Measurements from ENCODE around the gene ITGAV.
"Not testable (repeated sequence)": the region's sequence is repeated elsewhere in the genome, so short reads cannot be mapped to it uniquely, and the experiment has no call there.

Gene ITGAV

DNA sequence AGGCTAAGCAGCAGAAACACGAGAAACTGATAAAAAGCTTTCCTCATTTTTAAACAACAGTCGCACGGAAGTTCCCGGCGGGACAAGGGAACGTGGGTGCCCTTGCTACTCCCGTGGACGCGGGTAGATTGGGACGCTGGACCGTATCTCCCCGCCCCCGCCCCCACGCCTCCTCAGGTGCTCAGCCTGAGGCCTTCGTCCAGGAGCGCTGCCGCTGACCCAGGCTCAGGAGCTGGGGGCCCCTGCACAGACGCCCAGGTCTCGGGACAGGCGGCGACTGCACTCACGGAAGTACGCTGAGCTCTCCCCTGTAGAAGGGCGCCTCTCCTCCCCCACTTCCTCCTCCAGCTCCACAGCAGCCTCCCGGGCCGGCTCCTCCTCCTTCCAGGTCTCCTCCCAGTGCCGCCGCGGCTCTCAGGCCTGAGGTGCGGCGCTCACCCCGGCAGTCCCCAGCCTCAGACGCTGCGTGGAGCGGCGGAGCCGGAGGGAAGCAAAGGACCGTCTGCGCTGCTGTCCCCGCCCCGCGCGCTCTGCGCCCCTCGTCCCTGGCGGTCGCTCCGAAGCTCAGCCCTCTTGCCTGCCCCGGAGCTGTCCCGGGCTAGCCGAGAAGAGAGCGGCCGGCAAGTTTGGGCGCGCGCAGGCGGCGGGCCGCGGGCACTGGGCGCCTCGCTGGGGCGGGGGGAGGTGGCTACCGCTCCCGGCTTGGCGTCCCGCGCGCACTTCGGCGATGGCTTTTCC is at the start of gene ITGAV:
Gene ITGAV (plus strand): TSS at position 445 of the 738 bp plus-strand sequence. CDS start 283 bp downstream, at position 728.
- peak; percentile 85 for DNase-seq

DNA sequence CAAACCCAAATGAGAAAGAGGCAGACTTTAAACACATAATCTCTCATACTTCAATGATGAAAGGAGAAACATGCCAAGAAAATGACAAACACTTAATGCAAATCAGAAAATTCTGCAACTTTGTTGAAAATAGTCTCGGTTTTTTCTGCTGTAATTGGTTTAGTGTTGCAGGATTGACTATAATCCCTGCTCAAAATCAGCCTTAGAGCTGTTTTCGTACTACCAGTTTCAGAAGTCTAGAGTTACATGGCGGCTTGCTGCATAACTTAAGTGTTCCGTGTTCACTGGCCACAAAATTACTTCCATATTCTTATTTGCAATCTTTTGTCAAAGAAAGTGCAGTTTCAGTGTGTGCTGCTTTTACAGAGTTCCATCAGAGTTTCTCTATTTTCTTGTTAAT is 48.9 kb upstream of the ITGAV start:
- DNase-seq: no peak

DNA sequence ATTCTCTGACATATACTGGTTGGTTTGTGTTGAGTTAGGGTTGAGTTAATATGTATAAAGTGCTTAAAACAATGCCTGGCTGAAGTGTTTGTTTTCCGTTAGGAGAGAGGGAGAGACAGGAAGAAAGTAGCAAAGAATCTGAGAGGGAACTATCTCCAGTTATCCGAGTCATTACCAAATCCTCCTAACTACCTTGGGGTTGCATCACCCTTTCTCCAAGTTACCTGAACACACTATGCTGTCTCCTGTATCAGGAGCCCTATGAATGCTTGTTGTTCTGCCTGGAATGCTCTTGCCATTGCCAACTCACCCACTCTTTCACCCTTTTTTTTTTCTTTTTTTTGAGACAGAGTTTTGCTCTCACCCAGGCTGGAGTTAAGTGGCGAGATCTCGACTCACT is 47.9 kb upstream of the ITGAV start:
- no peak for DNase-seq

DNA sequence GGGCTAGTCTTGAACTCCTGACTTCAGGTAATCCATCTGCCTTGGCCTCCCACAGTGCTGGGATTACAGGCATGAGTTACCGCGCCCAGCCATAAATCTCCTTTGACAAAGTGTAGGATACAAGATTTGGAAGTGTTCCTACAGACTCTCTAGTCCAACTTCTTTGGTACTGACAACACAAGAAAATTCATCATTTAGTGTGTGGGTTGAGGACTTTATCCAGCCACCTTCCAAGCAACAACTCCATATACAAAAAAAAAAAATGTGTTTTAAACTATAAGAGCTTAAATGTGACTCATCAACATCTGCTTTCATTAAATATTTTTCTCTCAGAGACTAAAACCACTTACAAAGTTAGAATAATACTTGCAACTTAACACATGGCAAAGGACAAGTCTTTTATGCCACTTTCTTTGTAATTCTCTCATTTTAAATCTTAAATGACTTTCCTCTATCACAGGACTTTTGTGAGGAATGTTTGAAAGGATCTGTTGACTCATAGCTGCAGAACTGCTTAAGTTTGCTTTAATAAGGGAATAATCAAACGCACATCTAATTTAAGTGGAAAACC is 46.2 kb upstream of the ITGAV start:
- DNase-seq: no peak

DNA sequence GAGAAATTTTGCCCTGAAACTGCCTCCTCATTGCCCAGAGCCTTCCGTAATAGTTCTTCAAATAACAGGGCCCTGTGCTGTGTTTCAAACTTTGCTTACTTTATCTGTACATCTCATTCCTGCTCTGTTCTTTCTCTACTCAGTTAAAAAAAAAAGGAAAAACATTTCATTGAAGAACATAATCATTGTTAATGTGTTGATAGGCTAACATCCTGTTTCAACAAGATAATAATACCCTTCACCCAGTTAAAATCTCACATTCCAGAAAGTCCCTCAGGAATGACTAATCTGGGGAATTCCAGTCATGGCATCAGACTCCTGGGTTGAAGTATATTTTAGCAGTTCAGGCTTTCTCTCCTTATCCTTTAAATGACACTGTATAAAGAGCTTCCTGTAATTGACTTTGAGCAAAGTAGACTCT is 45.6 kb upstream of the ITGAV start:
- no peak for DNase-seq

DNA sequence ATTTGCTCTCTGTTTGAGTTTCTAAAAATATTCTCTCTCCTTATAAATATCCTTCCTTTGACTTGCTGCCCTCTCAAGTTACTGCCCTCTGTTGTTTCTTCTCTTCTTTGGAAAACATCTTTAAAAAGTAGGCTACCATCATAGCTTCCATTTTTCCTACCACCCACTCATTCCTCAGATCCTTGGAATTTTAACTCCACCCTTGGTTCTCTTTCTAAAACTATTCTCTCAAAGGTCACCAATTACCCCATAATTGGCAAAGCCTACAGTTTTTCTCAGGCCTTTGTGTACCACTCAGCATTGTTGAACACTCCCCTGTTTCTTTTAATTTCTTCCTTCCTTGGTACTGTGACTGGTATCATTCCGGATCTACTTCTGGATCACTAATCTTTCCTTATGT is 43.0 kb upstream of the ITGAV start:
- DNase-seq: no peak

DNA sequence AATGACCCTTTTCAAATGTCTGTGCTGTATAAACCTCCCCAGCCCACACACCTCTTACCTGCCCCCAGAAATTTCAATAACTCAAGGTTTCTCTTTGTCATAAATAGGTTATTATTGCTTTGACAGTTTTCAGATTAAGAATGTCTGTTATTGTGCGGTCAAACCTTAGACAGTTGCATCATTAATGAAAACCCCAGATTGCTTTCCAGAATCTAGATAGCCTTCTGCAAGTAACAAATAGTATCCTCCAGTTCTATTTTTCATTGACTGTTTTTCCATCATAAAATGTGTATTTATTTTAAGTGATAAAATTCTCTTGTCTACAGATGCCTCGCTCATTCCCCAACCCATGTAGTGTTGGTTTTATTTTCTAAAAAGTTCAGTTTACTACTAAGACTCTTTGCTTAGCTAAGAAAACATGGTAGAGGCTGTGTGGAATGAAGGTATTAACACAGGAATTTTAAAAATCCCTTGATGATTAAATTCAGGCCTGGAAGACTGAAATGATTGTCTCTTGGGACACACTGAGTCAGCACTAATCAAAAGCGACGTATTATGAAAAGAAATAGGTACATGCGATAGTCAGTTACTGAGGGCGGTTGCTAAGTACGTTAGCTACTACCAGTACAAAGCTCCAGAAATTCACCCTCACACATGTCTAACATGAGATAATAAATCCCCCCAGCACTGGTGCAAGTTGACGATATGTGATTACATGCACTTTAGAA is 38.4 kb upstream of the ITGAV start:
- no peak for DNase-seq

DNA sequence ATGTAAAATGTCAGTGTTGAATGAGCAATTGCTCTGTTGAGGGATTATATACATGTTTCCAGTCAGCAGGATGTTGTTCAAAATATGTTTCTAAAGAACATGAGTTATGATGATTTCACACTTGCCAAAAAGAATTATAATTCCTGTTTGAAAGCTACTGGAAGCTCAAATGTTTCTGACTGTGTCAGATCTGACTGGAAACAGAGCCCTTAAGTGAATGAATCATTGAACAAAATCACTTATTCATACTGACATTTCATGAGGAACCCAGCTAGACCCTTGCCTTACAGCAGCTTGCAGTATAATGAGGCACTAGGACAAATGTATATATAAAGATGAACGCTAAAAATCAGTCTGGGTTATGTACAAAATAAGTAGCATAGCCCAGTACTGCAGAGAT is 35.4 kb upstream of the ITGAV start:
- DNase-seq: no peak

DNA sequence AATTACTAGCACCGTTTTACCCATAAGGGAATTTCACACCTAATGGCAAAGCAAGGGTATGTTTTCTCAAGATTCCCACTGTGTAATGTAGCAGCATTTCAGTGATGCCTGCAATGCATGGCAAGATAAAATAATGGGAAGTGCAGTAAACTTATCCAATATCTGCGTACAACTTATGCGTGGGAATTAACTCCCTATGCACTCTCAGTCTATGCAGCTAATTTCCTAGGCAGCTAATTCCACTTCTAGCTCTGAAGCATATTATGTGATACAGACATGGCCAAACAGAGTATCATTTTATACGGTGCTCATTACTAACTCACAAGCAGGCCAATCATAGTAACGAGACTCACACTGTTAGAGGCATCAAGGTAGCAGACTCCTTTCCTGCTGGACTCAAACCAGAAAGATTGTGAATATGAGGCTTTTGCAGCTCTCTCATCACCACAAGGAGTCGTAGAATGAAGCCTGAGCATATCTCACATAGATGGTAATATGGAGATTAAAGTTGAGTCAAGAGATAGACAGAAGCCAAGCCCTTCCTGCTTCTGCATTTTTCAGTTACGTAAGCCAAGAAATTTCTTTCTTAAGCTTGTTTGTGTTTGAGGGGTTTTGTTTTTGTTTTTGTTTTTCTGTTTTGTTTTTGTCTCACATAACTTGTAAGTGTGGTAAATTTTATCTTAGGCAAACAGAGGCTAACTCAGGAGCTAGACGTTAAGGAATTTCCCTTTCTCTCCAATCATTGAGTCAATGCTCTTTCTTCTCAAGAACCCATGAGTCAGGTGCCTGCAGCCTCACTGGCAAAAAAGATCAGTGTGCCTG is 34.8 kb upstream of the ITGAV start:
- no peak for DNase-seq

DNA sequence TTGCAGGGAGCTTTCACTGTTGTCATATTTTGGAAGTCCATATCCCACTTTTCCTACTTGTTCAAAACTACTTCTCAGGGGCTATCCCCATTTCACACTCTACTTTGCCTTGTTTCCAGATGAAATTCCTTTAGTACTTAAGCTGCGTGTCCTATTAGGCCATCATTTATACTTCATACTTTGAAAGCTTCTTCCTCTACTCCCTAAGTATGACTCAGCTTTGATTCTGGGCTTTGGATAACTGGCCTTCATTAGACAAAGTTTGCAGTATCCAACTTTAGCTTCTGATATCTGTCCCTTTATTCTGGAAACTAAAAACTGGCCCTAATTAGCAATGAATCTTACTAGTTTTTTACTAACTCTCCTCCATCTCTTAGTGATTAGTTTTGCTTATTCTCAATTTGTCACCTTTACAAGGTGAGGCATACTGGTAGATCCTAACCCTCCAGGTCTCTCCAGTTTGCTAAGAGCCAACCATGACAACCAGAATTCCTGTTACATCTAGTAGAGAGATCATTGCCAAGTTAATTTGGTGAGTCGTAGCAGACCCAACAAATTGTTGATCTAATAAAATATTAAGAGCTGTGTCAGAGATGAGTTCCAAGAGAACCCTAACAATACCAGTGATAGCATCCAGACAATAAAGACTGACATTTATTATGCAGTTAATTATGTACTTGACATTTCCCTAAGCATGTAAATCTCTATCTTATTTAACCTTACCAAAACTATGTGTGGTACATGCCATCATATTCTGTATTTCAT is 31.2 kb upstream of the ITGAV start:
- no peak for DNase-seq

DNA sequence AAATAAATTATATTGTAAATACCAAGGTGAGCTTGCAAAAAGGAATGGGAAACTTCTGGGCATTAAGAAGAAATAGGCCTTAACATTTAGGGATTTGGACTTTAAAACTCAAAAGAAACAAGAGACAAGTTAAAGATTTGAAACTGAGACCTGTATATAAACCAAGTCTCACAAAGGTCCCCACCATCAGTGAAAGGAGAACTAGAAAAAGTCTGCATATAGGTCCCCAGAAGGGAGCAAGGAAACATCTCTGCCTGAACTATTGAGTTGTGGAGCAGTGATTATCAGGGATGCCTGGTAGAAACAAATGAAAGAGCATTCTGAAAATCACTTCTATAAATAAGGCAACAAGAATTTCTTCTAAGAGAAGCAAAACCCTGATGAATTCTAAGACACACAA is 30.5 kb upstream of the ITGAV start:
- DNase-seq: no peak

DNA sequence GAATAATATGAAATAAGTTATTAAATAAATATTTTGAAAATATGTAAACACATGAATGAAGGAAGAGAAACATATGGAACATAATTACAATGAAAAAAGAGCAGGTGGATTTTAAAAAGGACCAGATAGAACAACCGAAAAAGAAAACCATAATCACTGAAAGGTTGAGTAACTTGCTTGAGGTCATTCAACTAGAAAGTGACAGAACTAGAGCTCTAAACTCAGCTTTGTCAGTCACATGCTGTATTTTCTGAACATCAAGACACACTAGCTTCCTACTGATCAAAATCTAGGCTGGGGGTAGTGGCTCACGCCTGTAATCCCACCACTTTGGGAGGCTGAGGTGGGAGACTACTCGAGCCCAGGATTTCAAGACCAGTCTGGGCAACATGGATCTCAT is 30.0 kb upstream of the ITGAV start:
- no peak for DNase-seq

DNA sequence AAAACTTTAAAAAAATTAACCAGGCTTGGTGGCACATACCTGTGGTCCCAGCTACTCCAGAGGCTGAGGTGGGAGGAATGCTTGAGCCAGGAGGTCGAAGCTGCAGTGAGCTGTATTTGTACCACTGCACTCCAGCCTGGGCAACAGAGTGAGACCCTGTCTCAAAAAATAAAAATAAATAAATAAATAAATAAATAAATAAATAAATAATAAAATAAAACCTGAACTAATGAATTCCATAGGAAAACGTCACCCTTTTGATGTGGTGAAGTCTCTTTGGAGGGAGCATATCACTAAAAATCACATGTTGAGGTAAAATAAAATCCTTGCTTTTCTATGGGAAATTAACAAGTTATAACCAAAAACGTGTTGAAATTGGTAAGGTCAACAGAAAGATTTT is 29.6 kb upstream of the ITGAV start:
- no peak for DNase-seq

DNA sequence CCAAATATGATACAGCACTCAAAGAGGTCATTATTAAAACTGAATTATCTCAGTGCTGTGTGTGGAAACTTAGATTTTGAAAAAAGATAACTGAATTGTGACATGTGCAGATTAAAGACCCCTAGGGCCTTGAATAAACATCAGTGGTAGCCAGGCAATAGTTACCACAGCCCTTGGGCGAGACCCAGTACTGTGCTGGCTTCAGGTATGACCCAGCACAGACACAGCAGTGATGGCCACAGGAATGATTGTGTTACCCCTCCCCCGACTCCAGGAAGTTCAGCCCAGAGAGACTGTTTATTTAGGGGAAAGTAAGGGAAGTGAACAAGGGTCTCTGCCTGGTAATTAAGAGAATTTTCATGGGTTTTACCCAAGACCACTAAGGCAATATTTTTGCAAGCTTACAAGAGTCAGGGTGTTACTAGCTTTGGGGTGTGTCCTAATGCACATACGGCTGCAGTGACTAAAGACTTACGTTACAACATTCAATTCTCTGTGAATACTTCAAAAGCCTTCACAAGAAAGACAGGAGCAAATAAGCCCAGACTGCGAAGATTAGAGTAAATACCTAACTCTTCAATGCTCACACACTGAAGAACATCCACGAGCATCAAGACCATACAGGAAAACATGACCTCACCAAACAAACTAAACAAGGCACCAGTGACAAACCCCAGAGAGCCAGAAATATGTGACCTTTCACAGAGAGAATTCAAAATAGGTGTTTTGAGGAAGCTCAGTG is 28.2 kb upstream of the ITGAV start:
- DNase-seq: no peak

DNA sequence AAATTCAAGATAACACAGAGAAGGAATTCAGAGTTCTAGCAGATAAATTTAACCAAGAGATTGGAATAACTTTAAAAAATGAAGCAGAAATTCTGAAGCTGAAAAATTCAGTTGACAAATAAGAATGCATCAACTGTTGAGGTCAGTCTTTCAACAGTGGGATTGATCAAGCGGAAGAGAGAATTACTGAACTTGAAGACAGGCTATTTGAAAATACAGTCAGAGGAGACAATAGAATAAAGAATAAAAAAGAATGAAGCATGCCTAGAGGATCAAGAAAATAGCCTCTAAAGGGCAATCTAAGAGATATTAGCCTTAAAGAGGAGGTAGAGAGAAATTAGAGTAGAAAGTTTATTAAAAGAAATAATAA is 27.7 kb upstream of the ITGAV start:
- no peak for DNase-seq

DNA sequence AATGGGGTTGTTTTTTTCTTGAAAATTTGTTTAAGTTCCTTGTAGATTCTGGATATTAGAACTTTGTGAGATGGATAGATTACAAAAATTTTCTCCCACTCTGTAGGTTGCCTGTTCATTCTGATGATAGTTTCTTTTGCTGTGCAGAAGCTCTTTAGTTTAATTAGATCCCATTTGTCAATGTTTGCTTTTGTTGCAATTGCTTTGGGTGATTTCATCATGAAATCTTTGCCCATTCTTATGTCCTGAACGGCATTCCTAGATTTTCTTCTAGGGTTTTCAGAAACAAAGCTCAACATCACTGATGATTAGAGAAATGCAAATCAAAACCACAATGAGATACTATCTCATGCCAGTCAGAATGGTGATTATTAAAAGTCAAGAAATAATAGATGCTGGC is 21.3 kb upstream of the ITGAV start:
- DNase-seq: not testable (repeated sequence)

DNA sequence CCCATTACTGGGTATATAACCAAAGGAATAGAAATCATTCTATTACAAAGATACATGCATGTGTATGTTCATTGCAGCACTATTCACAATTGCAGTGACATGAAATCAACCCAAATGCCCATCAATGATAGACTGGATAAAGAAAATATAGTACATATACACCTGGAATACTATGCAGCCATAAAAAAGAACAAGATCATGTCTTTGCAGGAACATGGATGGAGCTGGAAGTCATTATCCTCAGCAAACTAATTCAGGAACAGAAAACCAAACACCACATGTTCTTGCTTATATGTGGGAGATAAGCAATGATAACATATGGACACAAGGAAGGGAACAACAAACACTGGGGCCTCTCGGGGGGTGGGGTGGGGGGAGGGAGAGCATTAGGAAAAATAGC is 20.7 kb upstream of the ITGAV start:
- not testable (repeated sequence) for DNase-seq

DNA sequence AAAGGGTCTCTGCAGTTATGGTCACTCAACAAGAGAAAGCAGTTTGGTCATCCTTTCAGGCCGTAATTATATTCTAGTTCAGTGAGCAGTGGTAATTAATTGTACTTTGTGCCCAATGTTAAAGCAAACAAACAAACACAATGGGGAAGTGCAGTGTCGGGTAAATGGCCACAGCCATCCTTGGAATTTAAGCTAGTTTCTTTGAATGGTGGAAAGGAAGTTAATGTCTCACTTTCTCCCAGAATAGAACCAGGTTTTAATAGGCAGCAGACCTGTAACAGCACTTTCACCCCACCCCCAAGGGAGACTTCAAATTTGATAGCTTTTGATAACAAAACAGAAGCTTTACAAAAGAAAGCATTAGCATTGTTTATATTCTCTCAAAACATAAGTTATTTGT is 20.0 kb upstream of the ITGAV start:
- DNase-seq: no peak

DNA sequence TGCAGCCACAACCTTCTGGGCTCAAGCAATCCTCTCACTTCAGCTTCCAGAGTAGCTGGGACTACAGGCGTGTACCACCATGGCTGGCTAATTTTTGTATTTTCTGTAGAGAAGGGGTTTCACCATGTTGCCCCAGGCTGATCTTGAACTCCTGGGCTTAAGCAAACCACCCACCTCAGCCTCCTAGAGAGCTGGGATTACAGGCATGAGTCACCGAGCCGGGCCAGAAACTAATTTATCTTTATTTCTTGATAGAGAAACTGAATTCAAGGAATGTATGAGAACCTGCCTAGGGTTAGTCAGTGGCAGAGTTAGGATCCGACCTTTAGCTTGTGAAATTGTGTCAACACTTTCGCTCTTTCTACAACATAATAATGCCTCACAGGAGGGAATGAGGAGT is 19.3 kb upstream of the ITGAV start:
- no peak for DNase-seq

DNA sequence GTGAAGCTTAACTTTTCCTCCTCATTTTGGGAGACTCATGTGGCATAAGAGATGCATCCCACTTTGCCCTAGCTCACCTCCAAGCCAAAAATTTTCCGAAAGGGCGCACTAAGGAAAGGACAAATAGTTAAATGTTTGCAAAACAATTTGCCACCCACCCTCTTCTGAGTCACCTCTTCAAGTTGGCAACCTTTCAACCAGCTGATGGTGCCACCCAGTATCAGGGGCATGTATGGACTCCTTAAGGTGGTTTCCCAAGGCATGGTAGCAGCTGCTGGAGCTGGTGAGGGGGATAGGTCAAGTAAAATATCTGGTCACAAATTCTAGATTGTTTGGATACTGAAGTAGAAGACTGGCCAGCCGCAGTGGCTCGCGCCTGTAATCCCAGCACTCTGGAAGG is 17.2 kb upstream of the ITGAV start:
- no peak for DNase-seq

DNA sequence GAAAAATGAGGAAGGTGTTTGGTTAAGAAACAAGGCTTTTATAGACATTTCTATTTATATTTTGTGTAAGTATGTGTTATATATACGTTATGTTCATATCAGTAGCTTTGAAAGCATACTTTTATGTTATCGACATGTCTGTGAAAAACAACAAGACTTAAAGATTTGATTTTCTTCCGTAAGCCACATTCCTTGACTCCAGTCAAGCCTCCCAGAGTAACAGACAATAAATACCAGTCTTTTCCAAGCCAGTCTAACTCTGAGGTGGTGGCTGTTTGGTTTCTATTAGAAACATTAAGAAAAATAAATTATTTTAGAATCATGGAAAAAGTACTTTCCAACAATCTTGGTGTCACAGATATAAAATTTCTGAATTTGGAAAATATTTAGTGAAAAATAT is 16.3 kb upstream of the ITGAV start:
- no peak for DNase-seq

DNA sequence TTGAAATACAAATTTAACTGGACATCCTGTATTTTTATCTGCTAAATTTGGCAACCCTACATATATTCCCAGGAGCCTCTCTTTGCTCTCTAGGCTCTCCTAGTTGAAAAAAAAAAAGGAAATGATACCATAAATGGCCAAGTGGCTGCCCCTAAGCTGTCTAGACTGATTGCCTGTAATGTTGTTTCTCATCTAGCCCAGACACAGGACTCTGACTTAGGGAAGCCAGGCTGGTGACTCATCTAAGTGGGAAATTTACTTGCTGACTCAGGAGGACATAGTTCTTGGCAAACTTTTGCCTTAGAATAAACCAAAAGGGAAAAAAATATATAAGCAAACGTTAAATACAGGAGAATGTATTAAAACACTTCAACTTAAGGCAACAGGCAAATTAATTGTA is 14.6 kb upstream of the ITGAV start:
- no peak for DNase-seq

All from activated naive CD4-positive, alpha-beta T cell treated with Interleukin-2 at 50 U/mL for 16 hours (primary cell).